ENCODE data around the gene MTFP1.
"Not testable (repeated sequence)": the region's sequence is repeated elsewhere in the genome, so short reads cannot be mapped to it uniquely, and the experiment has no call there.

Gene MTFP1

DNA sequence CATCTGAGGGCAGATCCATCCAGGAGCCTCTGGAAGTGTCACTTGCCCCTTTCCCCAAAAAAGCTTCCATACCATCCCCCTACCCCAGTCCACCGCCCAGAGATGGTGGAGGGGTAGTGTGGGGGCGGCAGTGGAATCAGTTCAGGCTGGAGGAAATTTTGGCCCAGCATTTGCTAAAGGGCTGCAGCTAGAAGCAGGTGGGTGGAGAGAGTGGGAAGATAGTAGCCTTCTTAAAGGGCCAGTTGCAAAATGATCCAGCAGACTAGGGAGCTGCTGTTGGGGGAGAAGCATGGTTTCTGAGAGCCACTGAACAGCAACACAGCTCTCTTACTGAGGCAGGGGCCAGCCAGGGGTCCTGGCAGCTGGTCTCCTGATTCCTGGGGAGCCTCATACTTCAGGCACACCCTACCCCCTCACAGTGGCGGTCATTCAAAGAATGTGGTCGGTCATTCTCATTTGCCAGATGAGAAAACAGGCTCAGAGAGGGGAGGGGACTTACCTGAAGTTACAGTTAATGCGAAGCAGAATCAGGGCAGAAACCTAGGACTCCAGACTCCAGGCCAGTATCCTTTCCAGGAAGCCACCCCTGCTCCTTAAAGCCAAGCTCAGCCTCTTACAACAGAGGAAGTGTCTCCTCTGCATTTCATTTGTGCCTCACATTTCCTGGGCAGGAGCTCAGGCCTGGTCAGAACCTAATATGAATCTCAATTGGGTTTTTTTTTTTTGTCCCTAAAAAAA is 23.4 kb upstream of the MTFP1 start:
- DNase-seq (ENCODE audit: low read depth in 2 of 2): peak in 1 of 2 donors; percentile 37
- TF ChIP-seq, protein P1, sequence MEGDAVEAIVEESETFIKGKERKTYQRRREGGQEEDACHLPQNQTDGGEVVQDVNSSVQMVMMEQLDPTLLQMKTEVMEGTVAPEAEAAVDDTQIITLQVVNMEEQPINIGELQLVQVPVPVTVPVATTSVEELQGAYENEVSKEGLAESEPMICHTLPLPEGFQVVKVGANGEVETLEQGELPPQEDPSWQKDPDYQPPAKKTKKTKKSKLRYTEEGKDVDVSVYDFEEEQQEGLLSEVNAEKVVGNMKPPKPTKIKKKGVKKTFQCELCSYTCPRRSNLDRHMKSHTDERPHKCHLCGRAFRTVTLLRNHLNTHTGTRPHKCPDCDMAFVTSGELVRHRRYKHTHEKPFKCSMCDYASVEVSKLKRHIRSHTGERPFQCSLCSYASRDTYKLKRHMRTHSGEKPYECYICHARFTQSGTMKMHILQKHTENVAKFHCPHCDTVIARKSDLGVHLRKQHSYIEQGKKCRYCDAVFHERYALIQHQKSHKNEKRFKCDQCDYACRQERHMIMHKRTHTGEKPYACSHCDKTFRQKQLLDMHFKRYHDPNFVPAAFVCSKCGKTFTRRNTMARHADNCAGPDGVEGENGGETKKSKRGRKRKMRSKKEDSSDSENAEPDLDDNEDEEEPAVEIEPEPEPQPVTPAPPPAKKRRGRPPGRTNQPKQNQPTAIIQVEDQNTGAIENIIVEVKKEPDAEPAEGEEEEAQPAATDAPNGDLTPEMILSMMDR (IDR thresholded peaks at IDR 0.05; ENCODE audit: low read depth, low read length): no peak
- no peak overlapping the region for H3K4me3 ChIP-seq (replicated peaks in 1 of 2; ENCODE audit: low read depth in 2 of 2, low read length in 2 of 2)

DNA sequence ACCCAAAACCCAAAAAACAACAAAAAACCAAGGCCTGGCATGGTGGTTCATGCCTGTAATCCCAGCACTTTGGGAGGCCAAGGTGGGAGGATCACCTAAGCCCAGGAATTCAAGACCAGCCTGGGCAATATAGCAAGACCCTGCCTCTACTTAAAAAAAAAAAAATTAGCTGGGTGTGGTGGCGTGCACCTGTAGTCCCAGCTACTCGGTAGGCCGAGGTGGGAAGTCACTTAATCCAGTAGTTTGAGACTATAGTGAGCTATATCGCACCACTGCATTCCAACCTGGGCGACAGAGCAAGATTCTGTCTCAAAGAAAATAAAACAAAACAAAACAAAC is 22.8 kb upstream of the MTFP1 start:
- H3K4me3 ChIP-seq (replicated peaks in 1 of 2; ENCODE audit: low read depth in 2 of 2, low read length in 2 of 2); DNase-seq (ENCODE audit: low read depth in 2 of 2): not testable (repeated sequence)

DNA sequence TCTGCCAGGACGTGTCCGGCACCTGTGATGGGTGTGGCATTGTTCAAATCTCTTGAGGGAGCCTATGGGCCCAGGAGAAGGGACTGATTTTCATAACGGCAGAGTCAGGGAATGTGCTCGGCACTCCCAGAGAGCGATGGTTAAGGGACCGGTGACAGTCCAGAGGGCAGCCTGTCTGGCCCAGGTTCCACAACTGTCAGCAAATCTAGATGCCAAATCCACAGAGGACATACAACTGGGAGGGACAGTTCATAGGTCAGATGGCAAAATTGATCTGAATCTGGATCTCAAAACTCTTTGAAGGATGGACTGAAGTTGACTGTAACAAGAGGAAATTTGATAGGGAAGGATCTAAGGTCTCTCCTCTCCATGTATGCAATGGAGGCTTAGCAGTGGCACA is 21.3 kb upstream of the MTFP1 start:
- H3K4me3 ChIP-seq (replicated peaks in 1 of 2; ENCODE audit: low read depth in 2 of 2, low read length in 2 of 2): no peak overlapping the region
- TF ChIP-seq, protein P1 (IDR thresholded peaks at IDR 0.05; ENCODE audit: low read depth, low read length): no peak
- no peak for DNase-seq (ENCODE audit: low read depth in 2 of 2)

DNA sequence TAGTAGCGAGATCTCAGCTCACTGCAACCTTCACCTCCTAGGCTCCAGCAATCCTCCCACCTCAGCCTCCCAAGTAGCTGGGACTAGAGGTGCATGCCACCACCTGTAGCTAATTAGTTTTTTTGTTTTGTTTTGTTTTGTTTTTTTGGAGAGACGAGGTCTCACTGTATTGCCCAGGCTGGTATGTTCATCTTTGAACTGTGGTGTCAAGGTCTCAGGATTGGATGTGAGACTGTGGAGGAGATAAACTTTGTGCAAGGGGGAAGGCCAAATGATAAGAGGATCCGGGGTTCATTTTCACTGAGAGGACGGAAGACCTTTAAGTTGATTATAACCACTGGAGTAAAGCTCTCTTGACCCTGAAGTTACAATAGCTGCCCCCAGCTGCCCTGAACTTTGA is 19.8 kb upstream of the MTFP1 start:
- no peak for DNase-seq (ENCODE audit: low read depth in 2 of 2)
- TF ChIP-seq, protein P1 (IDR thresholded peaks at IDR 0.05; ENCODE audit: low read depth, low read length): no peak
- H3K4me3 ChIP-seq (replicated peaks in 1 of 2; ENCODE audit: low read depth in 2 of 2, low read length in 2 of 2): no peak overlapping the region

DNA sequence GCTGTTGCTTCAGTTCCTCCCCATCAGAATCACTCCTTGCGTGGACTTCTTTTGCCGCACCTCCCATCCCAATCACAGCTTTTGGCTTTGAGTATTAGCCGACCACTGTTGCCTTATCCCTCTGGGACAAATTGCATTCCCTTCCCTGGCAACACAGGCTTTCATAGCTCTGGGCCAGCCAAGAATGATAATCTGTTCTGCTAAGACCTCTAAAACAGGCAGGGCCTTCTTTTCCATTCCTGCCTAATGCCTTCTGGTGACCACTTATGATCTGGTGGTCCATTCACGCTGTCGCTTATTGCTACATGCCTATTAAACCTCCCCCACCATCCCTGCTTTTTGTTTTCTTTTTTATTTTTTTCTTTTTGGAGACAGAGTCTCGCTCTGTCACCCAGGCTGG is 19.2 kb upstream of the MTFP1 start:
- TF ChIP-seq, protein P1 (IDR thresholded peaks at IDR 0.05; ENCODE audit: low read depth, low read length): no peak
- no peak for DNase-seq (ENCODE audit: low read depth in 2 of 2)
- no peak overlapping the region for H3K4me3 ChIP-seq (replicated peaks in 1 of 2; ENCODE audit: low read depth in 2 of 2, low read length in 2 of 2)

DNA sequence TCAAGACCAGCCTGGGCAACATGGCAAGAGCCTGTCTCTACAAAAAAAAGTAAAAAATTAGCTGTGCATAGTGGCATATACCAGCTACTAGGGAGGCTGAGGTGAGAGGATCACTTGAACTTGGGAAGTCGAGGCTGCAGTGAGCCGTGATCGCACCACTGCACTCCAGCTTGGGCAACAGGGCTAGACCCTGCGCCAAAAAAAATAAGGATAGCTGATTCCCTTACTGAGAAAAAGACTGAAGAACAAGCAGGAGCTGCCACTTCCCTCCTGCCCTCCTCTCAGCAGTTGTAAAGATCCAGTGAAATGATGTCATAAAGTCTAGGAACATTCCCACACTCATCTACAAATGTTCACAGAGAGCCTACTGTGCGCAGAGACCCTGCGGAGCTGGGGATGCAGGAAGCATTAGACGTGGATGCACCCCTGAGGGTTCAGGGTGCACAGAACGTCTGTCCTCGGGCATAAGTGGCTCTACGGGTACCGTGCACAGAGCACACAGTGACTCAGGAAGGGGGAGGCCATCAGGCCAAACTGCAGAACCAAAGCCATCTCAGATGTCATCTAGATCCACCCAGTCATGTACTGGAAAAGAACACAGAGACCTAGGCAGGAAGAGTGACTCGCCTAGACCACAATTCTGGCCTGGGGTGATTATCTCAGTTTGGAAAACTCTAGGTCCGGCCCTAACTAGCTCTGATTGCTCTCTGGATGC is 17.0 kb upstream of the MTFP1 start:
- peak in 1 of 2 donors; percentile 72 for DNase-seq (ENCODE audit: low read depth in 2 of 2)
- H3K4me3 ChIP-seq (replicated peaks in 1 of 2; ENCODE audit: low read depth in 2 of 2, low read length in 2 of 2): no peak overlapping the region
- TF ChIP-seq, protein P1 (IDR thresholded peaks at IDR 0.05; ENCODE audit: low read depth, low read length): no peak

DNA sequence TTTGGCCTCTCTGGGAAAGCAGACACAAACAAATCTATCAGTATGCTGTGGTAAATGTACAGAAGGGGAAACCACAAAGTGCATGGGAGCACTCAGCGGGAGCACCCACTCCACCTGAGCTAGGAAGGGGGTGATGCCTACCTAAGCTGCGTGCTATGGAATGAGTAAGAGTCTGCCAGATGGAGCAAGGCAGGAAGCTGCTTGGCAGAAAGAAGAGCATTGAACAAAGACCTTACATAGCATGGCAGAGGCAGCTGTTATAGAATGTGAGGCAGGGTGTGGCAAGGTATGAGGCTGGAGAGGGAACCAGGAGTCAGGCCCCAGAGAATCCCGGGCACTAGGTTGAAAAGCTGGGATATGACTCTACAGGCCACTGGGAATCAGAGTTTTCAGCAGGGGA is 13.8 kb upstream of the MTFP1 start:
- no peak overlapping the region for H3K4me3 ChIP-seq (replicated peaks in 1 of 2; ENCODE audit: low read depth in 2 of 2, low read length in 2 of 2)
- TF ChIP-seq, protein P1 (IDR thresholded peaks at IDR 0.05; ENCODE audit: low read depth, low read length): no peak
- DNase-seq (ENCODE audit: low read depth in 2 of 2): no peak

Data from cardiac fibroblast (primary cell).